K562 (cell line): ENCODE data around the gene ANXA7. TPM values are rescaled to one million over a fixed set of nuclear protein-coding genes. Genes with fewer than 3 reads are reported as not detected.

ENCODE experiments used
- AFF4 ChIP-seq: sonication (generic); formaldehyde crosslinking; IDR thresholded peaks from 2 replicates; pipeline ENCODE4 v1.8.0; 2023; ENCODE audit warnings: mild to moderate bottlenecking, missing genetic modification reagents
- FOS ChIP-seq: IDR thresholded peaks from 3 replicates; pipeline ENCODE4 v1.6.1; 2011; ENCODE audit not compliant: insufficient read length; ENCODE audit errors: extremely low read depth
- MCM2 ChIP-seq: fragments of 450-650 bp; IDR thresholded peaks from 2 replicates; pipeline ENCODE4 v1.6.1; 2017; ENCODE audit warnings: low read depth, mild to moderate bottlenecking
- PATZ1 ChIP-seq: fragments of 250-450 bp; sonication (Bioruptor Pico); IDR thresholded peaks from 2 replicates; pipeline ENCODE4 v1.5.0; 2020; ENCODE audit warnings: mild to moderate bottlenecking, borderline replicate concordance
- RBFOX2 ChIP-seq: fragments of 200-400 bp; formaldehyde crosslinking; IDR thresholded peaks from 2 replicates; pipeline ENCODE4 v1.6.1; 2017; ENCODE audit warnings: low read depth, mild to moderate bottlenecking, low read length, moderate library complexity
- TBL1XR1 ChIP-seq, 2 experiments: IDR thresholded peaks; 2 replicates each; pipeline ENCODE4 v1.6.1; 2012; ENCODE audit warnings: improper control_type of control experiment in 2 of 2, low read length in 2 of 2, mild to moderate bottlenecking in 1 of 2
- THRAP3 ChIP-seq: fragments of 450-650 bp; IDR thresholded peaks from 2 replicates; pipeline ENCODE4 v1.6.1; 2016; ENCODE audit warnings: mild to moderate bottlenecking, inconsistent platforms, borderline replicate concordance
- ZBTB49 ChIP-seq: sonication (generic); formaldehyde crosslinking; IDR thresholded peaks from 2 replicates; pipeline ENCODE4 v1.8.0; 2022; ENCODE audit warnings: missing genetic modification reagents, mild to moderate bottlenecking, borderline replicate concordance
- ZBTB5 ChIP-seq: fragments of 450-650 bp; IDR thresholded peaks from 2 replicates; pipeline ENCODE4 v1.6.1; 2017; ENCODE audit warnings: antibody characterized with exemption
- ZC3H11A ChIP-seq: IDR thresholded peaks from 2 replicates; pipeline ENCODE4 v1.6.1; 2012; ENCODE audit warnings: low read depth, low read length, improper control_type of control experiment
- ZEB2 ChIP-seq: fragments of 450-650 bp; IDR thresholded peaks from 2 replicates; pipeline ENCODE4 v1.6.1; 2016
- ZFP36 ChIP-seq: fragments of 150-350 bp; IDR thresholded peaks from 2 replicates; pipeline ENCODE4 v1.6.1; 2018; ENCODE audit warnings: low read length, low read depth; ENCODE audit not compliant: partially characterized antibody
- ZNF311 ChIP-seq: fragments of 250-450 bp; sonication (Bioruptor Pico); IDR thresholded peaks from 2 replicates; pipeline ENCODE4 v1.4.0; 2020; ENCODE audit warnings: mild to moderate bottlenecking, moderate library complexity
- ZNF778 ChIP-seq: fragments of 450-650 bp; formaldehyde crosslinking; IDR thresholded peaks from 2 replicates; pipeline ENCODE4 v1.4.0; 2020; ENCODE audit warnings: mild to moderate bottlenecking, moderate library complexity
- ZNF830 ChIP-seq: fragments of 250-450 bp; sonication (Bioruptor Pico); IDR thresholded peaks from 2 replicates; pipeline ENCODE4 v1.5.0; 2021; ENCODE audit warnings: mild to moderate bottlenecking
- polyA plus RNA-seq, 8 experiments: library from polyadenylated mRNA; depleted of rRNA in 4 of 8; stranded (reverse) in 5 of 8; unstranded in 3 of 8; fragments of >200 nt; fragmentation: Nextera tagmentation in 2 of 8; fragmentation: Illumina TruSeq in 1 of 8; extraction: Ambion mirVana in 2 of 8; extraction: Trizol in 1 of 8; gene quantifications; 2 replicates each; pipeline versions ENCODE4 v1.2.1 to v1.2.3, GENCODE V29; 2011 to 2014; ENCODE audit warnings: inconsistent platforms in 1 of 8, missing spikeins in 1 of 8
- total RNA-seq, 7 experiments: library from RNA; depleted of rRNA in 6 of 7; stranded (reverse); fragments of >200 nt in 6 of 7; fragmentation: Illumina TruSeq in 2 of 7; extraction: Trizol in 2 of 7; gene quantifications; 2 replicates each; pipeline versions ENCODE4 v1.2.1 to v1.2.3, GENCODE V29; 2011 to 2021; ENCODE audit warnings: low replicate concordance in 1 of 7
- TF ChIP-seq, protein P1 (sequence below): fragments of 250-450 bp; sonication (Bioruptor Pico); IDR thresholded peaks from 2 replicates; pipeline ENCODE4 v1.5.0; 2021

ANXA7 gene
- total and polyA plus RNA-seq, 9 of the 15 experiments (the other 6 are each of a cell fraction or from before 2014, with no cell fraction given) = 81.6 to 157 (median 122) TPM

GRCh38 chr10:73366381-73367298, 47.2 kb downstream of the ANXA7 start (continued):
- no peak for TF ChIP-seq AFF4 (CRISPR knock-in tag)
- TF ChIP-seq, protein P1, sequence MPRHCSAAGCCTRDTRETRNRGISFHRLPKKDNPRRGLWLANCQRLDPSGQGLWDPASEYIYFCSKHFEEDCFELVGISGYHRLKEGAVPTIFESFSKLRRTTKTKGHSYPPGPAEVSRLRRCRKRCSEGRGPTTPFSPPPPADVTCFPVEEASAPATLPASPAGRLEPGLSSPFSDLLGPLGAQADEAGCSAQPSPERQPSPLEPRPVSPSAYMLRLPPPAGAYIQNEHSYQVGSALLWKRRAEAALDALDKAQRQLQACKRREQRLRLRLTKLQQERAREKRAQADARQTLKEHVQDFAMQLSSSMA (CRISPR knock-in tag) = no peak
- TF ChIP-seq THRAP3 = no peak
- TF ChIP-seq RBFOX2 = no peak
- TF ChIP-seq FOS = no peak
- 0 out of 4 replicates have a peak, but pooled peaks of 1 of the 2 experiments have one; percentile 62 for TF ChIP-seq TBL1XR1 (IDR thresholded peaks at IDR 0.05; ENCODE audit: low read length in 2 of 2)
- no peak for TF ChIP-seq ZNF830 (CRISPR knock-in tag)
- no peak for TF ChIP-seq ZNF778 (CRISPR knock-in tag)
- TF ChIP-seq ZC3H11A = no peak
- no peak for TF ChIP-seq ZBTB5
- TF ChIP-seq ZNF311 (CRISPR knock-in tag) = no peak
- TF ChIP-seq MCM2 = no peak
- TF ChIP-seq ZBTB49 (CRISPR knock-in tag) = no peak
- no peak for TF ChIP-seq PATZ1 (CRISPR knock-in tag)
- TF ChIP-seq ZFP36 = no peak
- TF ChIP-seq ZEB2 = peak; percentile 7; the same call in 1 of the 2 replicates
